GM21528 (cell line): ENCODE data around the gene CYLC2.

Experiments
- ATAC-seq: cut with Tn5 transposase; IDR thresholded peaks from one replicate; pipeline ENCODE4 v1.9.1; 2021; ENCODE audit warnings: mild to moderate bottlenecking, moderate library complexity; ENCODE audit not compliant: unreplicated experiment, low FRiP score

Gene CYLC2

GRCh38 chr9:102995033-102995432 is at the start of gene CYLC2:
Gene CYLC2, plus strand, starts transcription at chr9:102995333. Its CDS starts 48 bp downstream, at chr9:102995381.
- no peak for ATAC-seq

GRCh38 chr9:102950346-102950745 is 44.8 kb upstream of the CYLC2 start:
- ATAC-seq: no peak

- ATAC-seq: no peak
Measured at GRCh38 chr9:102966999-102967398, 28.1 kb upstream of the CYLC2 start.

GRCh38 chr9:102967979-102968378 is 27.2 kb upstream of the CYLC2 start:
- ATAC-seq: no peak

- ATAC-seq: no peak
Measured at GRCh38 chr9:102972780-102973179, 22.4 kb upstream of the CYLC2 start.

- no peak for ATAC-seq
Measured at GRCh38 chr9:102974530-102974929, 20.6 kb upstream of the CYLC2 start.

GRCh38 chr9:102975251-102975650 is 19.9 kb upstream of the CYLC2 start:
- no peak for ATAC-seq

GRCh38 chr9:102985162-102985895 is 9.8 kb upstream of the CYLC2 start:
- no peak for ATAC-seq

- no peak for ATAC-seq
Measured at GRCh38 chr9:102986425-102986824, 8.7 kb upstream of the CYLC2 start.

GRCh38 chr9:103003689-103004088 is 8.6 kb downstream of the CYLC2 start:
- no peak for ATAC-seq

- ATAC-seq: no peak
Measured at GRCh38 chr9:103014242-103014641, 19.1 kb downstream of the CYLC2 start.

- no peak for ATAC-seq
Measured at GRCh38 chr9:103025796-103026195, 30.7 kb downstream of the CYLC2 start.

- no peak for ATAC-seq
Measured at GRCh38 chr9:103037508-103038477, 42.7 kb downstream of the CYLC2 start.

- ATAC-seq: no peak
Measured at GRCh38 chr9:103041961-103042360, 46.8 kb downstream of the CYLC2 start.
